ENCODE data around the gene CASP10. TPM values are rescaled to one million over a fixed set of nuclear protein-coding genes. Genes with fewer than 3 reads are reported as not detected.

The CASP10 gene
- total and polyA plus RNA-seq, 2 of the 4 experiments (the other 2 are of a cell fraction) = 0.12 to 0.90 TPM

- H2BK20ac ChIP-seq (ENCODE audit: low read depth, low read length) = no peak overlapping the region
- WGBS, 2 experiments (ENCODE audit: extremely low coverage in 2 of 2, insufficient read length in 1 of 2) = 20% methylated on average over 1 of the region's 8 CpGs; no CpG with 5 or more reads in 1 of the 2 experiments
- no peak overlapping the region for H3K14ac ChIP-seq (replicated peaks; ENCODE audit: low read depth, low read length)
- dilution Hi-C loops (cut with HindIII; ENCODE audit: low sequenced_read_pairs, unreplicated experiment) (no loop called here), in situ Hi-C loops (cut with MboI; ENCODE audit: low sequenced_read_pairs) (no loop called here), intact Hi-C loops (cut with micrococcal nuclease) (no loop called here)
- no peaks in the 10 kb centered on the region for H3K4me1 ChIP-seq (ENCODE audit: control insufficient read depth, insufficient read depth, low read length)
- H3K79me1 ChIP-seq (ENCODE audit: low read depth in 1 of 2, low read length in 2 of 2) = no peaks in the 10 kb centered on the region
- no peaks in the 10 kb centered on the region for H4K20me1 ChIP-seq (ENCODE audit: insufficient read depth, low read length)
- no peak overlapping the region for H2BK15ac ChIP-seq (ENCODE audit: low read depth, low read length)
- H2AFZ ChIP-seq (replicated peaks; ENCODE audit: low read length, poor library complexity) = peak overlapping the region; percentile 77
- peak overlapping the region; percentile 37 for H3K4me2 ChIP-seq (ENCODE audit: low read depth, low read length)
- H3K23ac ChIP-seq (ENCODE audit: low read depth, low read length) = no peak overlapping the region
- CTCF ChIA-PET = interaction anchor here (1.4 kb wide), 1 partner anchor 9 kb away, joined by 8 read pairs; no protein-coding TSS in a partner anchor
- H4K91ac ChIP-seq (ENCODE audit: insufficient read depth, low read depth, low read length) = no peak overlapping the region
- no peak overlapping the region for H3K56ac ChIP-seq (ENCODE audit: extremely low read depth, insufficient read depth, low read length)
- no peaks in the 10 kb centered on the region for H3K9me3 ChIP-seq (ENCODE audit: control insufficient read depth, insufficient read depth, low read length)
- no peaks in the 10 kb centered on the region for H3K36me3 ChIP-seq (ENCODE audit: control insufficient read depth, insufficient read depth, low read length)
- no peak overlapping the region for H2AK5ac ChIP-seq (ENCODE audit: low read depth, low read length)
- H4K8ac ChIP-seq (ENCODE audit: low read depth in 2 of 2, low read length in 2 of 2) = no peak overlapping the region; a peak in 1 of 4 replicates
- no peak overlapping the region for H3K4me3 ChIP-seq (ENCODE audit: insufficient read depth, low read depth, low read length)
- peaks cover 2% of the 10 kb centered on the region; the same call in 1 of the 2 replicates for H3K27me3 ChIP-seq (ENCODE audit: control insufficient read depth, insufficient read depth, low read length)
- no peak for TF ChIP-seq SMC3 (IDR thresholded peaks at IDR 0.05; ENCODE audit: low read depth, low read length)
- TF ChIP-seq MAZ (IDR thresholded peaks at IDR 0.05; ENCODE audit: borderline replicate concordance, low read depth, low read length) = no peak
- TF ChIP-seq CEBPB (IDR thresholded peaks at IDR 0.05; ENCODE audit: low read depth, low read length) = no peak
- TF ChIP-seq RCOR1 (IDR thresholded peaks at IDR 0.05; ENCODE audit: insufficient replicate concordance, low read length) = no peak
- no peak for TF ChIP-seq MAFK (IDR thresholded peaks at IDR 0.05; ENCODE audit: low read depth, low read length)
- H2BK5ac ChIP-seq (ENCODE audit: low read depth, low read length, poor library complexity, severe bottlenecking) = no peak overlapping the region
- H3K27ac ChIP-seq (ENCODE audit: insufficient read depth, low read length) = no peak overlapping the region
- no TSS peak for BruUV-seq (replicated peaks)
- no peak overlapping the region for H3K4ac ChIP-seq (ENCODE audit: low read depth, low read length)
- POLR2A ChIA-PET (ENCODE audit: unreplicated experiment) = no interaction called here
- H2AK9ac ChIP-seq (replicated peaks; ENCODE audit: low read depth, low read length, poor library complexity) = no peak overlapping the region
- H3K18ac ChIP-seq (ENCODE audit: low read depth, low read length) = no peak overlapping the region
- ATAC-seq (ENCODE audit: low read depth) = peak; percentile 21
- H3K9ac ChIP-seq (ENCODE audit: low read depth, low read length) = no peak overlapping the region
- no peaks in the 10 kb centered on the region for H3K9me1 ChIP-seq (ENCODE audit: insufficient read depth, low read length)
- no peak overlapping the region for H4K5ac ChIP-seq (ENCODE audit: low read depth, low read length)
- DNase-seq = no peak
- H2BK120ac ChIP-seq (ENCODE audit: low read depth, low read length) = no peak overlapping the region
These were observed 40.4 kb downstream of the CASP10 start for GRCh38 chr2:201223089-201224073.

All from IMR-90 (cell line).